GM21619 (cell line): ENCODE data around the gene ACAD9.

Experiments
- ATAC-seq: cut with Tn5 transposase; IDR thresholded peaks from one replicate; pipeline ENCODE4 v1.9.1; 2021; ENCODE audit not compliant: unreplicated experiment

Gene ACAD9

DNA sequence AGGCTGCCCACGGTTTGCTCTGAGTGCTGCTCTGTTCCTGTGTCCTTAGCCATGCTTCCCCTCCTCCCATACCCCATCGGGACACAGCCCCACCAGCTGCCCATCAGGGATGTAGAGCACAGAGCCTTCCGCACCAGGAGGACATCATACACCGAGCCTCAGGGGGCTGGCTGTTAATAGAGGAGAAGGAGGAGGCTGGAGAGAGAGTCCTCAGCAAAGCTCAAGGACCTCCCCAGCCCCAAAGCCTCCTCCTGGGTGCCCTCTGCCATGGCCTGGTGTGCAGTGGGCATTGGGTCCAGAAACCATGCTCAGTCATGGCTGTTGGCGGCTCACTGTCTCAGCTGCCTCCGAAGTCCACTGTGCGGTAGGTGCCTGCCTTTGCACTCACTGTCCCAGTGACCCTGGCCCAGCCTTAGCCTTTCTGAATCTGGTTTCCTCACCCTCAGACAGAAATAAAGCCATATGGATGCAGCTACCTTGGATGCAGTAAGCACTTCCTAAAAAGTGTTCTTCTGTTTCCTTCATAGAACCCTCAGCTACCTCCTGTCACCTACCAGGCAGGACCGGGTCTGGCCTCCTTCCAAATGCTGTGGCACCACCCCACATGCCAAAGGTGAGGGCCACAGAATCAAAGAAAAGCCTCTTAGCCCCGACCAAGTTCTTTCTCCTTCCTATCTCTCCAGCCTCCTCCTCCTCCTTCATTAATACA lies 53.9 kb downstream of the ACAD9 start:
- no peak for ATAC-seq

DNA sequence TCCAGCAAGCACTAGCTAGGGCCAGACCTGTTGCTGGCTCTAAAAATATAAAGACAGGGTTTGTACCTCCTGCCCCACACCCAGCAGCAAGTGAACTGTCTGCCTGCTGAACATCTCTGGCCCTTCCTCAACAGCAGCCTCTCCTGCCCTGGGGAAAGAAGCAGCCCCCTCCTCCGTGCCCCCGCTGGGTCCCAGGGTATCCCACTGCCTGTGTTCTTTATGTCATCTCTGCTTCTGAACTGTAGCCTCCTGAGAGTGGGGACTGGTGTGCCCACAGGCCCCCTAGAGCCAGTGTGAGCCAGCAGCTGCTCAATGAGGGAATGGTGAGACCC lies 54.5 kb downstream of the ACAD9 start:
- no peak for ATAC-seq

DNA sequence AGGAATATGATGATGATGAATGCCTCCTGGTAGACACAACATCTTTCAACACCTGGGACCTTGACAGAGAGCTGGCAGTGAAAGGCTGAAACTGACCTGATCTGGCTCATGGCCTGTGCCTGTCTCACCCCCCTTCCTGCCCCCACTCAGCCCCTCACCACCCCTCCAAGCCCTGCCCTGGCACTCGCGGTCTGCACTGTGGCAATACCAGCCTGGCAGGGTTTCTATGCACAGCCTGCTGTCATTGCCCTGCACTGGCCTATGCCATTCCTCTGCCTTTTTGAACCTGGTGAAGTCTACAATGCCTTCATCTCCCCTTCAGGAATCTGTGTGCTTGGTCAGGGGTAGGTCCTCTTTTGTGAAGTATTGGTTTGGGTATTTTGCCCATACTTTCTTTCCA lies 56.5 kb downstream of the ACAD9 start:
- no peak for ATAC-seq

DNA sequence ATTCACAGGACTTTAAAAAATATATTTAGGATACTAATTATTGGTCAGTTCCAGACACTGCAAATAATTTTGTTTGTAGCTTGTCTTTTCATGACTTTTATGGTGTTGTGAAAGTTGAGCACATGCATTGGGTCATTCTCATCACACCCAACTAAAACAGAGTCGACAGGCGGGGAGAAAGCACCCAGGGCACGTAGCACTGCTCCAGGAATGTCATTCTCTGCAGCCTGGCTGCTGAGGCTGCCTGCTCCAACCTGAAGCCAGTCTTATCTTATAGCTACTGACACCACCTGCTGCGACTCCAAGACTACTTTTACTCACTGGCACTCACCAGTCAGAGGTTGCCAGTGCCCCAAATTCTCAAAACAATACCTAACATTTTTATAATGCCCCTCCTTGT lies 56.9 kb downstream of the ACAD9 start:
- no peak for ATAC-seq

DNA sequence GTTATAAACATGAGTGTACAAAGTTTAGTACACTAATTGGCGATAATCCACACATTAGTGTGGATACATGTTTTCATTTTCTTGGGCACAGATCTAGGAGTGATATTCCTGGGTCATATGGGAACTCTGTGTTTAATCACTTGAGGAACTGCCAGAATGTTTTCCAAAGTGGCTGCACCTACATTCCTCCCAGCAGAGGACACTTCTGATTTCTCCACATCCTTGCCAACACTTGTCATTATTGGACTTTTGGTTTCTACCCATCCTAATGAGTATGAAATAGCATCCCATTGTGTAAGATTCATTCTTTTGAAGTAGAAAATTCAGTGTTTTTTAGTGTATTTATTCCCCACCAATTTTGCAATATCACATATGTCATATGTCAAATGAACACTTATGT lies 60.8 kb downstream of the ACAD9 start:
- no peak for ATAC-seq

DNA sequence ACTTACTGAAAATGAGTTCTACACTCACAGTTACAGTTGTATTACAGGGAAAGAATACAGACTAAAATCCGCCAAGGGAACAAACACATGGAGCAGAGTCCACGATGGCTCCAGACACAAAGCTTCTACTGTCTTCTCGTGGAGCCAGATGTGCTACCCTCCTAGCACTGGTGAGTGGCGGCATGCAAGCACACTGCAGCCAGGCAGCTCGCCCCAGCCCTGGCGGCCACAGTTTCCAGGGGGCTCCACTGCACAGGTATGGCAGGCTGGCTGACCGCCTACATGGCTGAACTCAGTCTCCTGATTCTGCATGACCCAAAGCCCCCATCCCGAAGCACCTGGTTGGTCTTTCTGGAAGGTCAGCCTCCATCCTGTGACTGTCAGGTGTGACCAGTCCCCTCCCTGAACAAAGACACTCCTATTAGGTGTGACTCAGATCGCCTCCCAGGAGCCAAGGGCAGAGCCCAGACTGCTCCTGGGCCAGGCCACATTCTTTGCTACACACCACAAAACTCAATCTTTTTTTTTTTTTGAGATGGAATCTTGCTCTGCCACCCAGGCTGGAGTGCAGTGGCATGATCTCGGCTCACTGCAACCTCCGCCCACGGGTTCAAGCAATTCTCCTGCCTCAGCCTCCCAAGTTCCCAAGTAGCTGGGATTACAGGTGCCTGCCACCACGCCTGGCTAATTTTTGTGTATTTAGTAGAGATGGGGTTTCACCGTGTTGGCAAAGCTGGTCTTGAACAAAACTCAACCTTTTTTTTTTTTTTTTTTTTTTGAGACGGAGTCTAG lies 62.9 kb downstream of the ACAD9 start:
- no peak for ATAC-seq

DNA sequence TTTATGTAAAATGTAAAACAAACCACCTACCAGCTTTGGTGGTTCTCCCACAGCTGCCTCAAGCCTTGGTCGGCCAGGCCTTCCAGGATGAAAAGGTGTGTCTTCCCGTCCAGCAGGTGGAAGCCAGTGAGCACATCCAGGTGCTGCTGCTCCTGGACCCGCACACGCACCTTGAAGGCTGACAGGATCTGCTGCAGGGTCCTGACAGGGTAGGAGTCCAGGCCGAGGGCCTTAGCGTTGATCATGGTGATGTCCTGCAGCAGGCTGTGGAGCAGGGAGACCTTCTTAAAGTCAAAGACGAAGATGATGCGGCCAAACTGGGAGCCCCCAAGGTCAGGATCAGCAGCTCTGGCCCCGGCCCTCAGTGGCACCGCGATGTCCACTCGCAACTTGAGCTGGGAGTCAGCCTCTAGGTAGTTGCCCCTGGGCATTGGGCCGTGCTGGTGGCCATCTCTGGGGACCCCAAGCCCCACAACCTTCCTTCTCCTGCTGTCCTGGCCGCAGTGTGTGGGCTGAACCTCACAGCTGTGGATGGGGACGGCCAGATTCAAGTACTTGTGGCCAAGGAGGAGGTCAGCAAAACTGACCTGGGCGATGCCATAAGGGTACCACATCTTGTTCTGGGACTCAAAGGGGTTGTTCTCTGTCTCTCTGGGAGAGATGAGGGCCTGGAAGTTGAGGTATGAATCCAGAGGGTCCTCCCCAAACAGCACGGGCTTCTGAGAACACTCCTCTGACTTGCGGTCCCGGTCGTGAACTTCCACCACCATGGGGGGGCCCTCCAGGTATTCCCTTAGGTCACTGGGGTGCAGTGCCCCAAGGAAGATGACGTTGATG lies 65.8 kb downstream of the ACAD9 start:
- ATAC-seq, result no peak

DNA sequence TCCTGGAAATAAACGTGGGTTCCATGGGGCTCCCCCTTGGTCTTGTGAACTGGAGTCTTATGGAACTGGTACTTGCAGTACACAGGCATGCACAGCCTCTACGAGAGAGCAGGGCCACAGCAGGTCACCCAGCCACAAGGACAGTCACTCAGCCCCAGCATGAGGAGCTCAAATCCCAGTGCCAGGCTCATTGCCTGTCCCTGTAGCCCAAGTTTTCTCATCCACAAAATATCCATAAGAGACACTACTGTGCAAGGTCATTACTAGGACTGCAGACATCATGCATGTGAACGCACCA lies 66.4 kb downstream of the ACAD9 start:
- ATAC-seq, result no peak

DNA sequence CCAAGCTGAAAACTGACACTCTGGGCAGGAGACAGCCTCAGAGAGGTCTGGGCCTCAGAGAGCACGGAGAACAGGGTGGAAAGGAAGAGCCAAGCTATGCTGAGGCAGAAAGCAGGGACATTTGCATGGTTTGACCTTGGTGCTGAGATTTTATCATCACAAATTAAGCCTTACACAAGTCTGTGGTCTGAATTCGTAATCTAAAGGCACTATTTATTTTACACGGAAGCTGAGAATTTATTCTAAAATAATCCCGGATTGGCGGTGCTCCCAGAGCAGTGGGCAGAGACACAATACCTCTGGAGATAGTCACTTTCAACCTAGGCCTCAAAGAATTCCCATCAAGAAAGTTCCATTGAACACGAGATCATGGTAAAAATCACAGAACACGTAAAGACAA lies 67.0 kb downstream of the ACAD9 start:
- ATAC-seq, result no peak

DNA sequence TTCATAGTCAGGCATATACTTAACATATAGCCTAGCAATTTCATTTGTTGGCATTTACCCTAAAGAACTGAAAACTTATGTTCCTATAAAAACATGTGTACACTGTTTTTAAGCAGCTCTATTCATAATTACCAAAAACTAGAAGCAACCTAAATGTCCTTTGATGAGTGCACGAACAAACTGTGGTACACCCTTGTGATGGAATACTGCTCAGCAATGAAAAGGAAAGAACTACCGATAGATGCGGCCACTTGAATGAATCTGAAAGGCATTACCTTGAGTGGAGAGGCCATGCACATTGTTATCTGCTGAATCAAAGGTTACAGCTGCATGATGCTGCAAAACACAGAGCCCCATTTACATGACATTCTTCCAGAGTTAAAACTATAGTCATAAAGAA lies 69.7 kb downstream of the ACAD9 start:
- ATAC-seq, result no peak

DNA sequence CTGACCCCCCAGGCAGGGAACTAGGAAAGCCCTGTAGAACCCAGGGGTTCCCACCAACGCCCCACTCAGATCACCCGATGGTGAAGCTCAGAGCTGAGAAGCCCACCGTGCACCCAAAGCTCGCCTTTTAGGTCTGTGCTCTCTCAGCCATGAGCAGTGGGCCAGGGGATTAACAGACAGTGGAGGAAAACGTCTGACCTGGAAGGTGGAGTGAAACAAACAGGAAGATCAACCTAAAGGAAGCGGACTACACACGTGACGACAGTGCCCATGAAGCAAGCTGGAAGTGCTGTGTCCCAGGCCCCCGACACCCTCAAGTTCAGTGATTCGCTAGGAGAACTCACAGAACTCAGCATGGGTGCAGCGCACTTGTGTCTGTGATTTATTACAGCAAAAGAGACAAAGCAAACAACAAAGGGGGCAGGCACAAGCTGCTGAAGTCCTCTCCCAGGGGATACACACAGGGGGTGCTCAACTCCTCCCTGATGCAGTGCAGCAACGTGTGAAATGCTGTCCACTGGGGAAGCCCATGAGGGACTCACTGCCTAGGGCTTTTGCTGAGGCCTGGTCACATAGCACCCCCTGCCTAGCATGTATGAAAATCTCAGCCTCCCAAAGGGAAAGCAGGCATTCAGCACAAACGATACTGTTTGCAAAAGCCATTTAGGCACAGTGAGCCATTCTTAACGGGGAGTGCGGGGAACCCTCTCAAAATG lies 71.0 kb downstream of the ACAD9 start:
- ATAC-seq, result no peak

DNA sequence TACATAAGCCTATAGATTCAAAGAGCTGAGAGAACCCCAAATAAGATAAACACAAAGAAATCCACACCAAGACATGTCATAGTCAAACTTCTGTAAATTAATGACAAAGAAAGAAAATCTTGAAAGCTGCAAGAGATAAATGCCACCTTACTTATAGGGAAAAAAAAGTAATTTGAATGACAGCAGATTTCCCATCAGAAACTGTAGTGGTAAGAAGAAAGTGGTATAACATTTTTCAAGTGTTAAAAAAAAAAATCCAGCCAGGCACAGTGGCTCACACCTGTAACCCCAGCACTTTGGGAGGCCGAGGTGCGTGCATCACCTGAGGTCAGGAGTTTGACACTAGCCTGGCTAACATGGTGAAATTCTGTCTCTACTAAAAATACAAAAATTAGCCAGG lies 77.0 kb downstream of the ACAD9 start:
- ATAC-seq, result no peak
